HG02763 (cell line): ENCODE data around the gene ZNRD2.
"Not testable (repeated sequence)": the region's sequence is repeated elsewhere in the genome, so short reads cannot be mapped to it uniquely, and the experiment has no call there.

Source experiments
- ATAC-seq: cut with Tn5 transposase; IDR thresholded peaks from one replicate; pipeline ENCODE4 v1.9.1; 2021; ENCODE audit warnings: mild to moderate bottlenecking, moderate library complexity; ENCODE audit not compliant: unreplicated experiment

ZNRD2 gene

GRCh38 chr11:65555693-65556231 is 14.5 kb upstream of the ZNRD2 start:
- no peak for ATAC-seq

GRCh38 chr11:65556470-65557279 is 13.6 kb upstream of the ZNRD2 start:
- no peak for ATAC-seq

DNA sequence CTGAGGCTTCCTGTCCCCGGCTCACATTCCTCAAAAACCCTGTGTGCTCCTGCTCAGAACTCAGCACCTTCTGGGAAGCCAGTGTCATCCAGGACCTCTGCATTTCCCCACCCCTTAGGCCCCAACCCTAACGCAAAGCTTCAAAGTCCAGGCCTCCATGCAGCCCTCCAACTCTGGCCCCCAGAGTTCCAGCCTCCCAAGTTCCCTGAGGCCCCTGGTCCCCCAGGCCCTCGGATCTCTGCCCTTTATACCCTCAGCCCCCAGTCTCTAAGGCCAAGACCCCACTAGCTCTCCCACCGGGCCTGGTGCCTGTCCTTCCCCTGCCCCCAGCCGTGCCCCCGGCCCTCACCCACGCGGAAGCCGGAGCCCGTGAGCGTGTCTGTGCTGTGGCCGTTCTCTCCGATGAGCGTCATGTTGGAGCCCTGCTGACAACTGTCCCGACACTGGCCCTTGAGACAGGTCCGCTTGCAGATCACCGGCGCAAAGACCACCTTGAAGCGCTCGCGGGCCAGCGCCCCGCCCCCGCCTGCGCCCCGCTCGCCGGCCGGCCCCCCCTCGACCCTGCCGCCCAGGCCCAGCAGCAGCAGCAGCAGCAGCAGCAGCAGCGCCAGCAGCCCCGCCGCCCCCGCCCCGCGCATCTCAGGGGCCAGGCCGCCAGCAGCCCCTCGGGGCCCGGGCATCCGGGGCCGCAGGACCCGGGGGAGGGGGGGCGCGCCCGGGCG is 12.8 kb upstream of the ZNRD2 start:
- no peak for ATAC-seq

DNA sequence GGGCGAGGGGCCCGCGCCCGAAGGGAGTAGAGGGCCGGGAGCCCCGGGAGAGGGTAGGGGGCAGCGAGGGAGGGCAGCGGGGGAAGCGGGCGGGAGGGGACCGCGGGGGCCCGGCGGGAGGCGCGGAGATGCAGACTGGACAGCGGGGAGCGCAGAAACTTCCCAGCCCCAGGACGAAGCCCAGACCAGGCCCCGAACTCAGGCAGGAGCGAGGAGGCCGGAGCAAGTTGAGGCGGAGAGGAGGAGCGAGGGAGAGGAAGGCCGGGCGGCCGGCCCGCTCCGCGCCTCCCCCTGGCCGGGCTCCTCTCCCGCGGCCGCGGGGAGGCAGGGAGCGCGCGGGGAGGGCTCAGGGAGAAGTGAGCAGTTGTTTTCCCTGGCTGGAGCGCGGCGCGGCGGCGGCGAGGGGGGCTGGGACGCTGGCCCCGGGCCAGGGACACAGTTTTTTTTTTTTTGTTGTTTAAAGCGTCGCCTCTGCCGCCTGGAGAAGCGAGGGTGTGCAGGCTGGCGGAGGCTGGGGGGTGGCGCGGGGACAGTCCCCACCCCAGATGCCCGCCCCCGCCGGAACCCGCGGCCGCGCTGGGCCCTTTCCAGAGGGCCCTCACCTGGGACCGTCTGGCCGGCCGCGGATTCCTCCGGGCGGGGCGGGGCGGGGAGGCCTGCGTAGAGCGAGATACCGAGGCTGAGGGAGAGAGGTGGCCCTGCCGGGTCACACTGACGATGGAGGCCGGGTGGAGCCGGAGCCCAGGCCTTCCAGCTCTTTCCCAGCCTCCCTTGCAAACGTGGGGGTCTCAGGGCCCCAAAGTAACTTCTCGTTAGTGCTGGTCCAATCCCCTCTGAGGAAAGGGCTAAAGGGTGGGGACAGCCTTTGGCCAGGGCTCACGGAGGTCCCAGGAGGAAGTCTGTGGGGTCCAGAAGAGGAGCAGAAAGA is 12.0 kb upstream of the ZNRD2 start, which contains the start of gene LTBP3:
LTBP3 (minus strand) TSS at position 358 of the 928 bp plus-strand sequence. CDS start 400 bp downstream, outside the sequence.
- no peak for ATAC-seq

DNA sequence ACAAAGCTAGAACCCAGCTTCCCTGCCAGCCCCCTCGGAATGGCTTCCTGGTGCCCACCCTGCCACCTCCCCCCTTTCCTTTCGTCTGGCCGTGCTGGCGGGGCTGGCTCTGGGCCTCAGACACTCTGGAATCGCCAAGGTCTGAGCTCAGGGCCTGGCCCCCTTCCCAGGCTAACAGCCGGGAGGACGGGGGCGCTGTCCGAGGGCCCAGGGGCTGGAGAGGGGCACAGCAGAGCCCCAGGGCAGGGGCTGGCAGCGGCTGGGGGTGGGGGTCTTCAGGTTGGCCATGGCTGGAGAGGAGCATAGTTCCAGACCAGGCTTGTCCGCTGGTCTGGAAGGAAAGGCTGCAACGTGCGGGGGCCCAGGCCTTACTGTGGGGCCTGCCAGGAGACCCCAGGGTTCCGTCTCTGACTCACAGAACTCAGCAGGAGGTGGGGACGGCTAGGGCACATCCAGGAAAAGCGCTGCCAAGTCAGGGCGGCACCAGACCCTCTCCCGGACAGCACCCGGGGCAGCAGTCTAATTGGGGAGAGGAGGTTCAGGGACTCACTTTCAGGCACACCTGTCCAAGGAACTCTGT is 11.3 kb upstream of the ZNRD2 start:
- ATAC-seq, result no peak

DNA sequence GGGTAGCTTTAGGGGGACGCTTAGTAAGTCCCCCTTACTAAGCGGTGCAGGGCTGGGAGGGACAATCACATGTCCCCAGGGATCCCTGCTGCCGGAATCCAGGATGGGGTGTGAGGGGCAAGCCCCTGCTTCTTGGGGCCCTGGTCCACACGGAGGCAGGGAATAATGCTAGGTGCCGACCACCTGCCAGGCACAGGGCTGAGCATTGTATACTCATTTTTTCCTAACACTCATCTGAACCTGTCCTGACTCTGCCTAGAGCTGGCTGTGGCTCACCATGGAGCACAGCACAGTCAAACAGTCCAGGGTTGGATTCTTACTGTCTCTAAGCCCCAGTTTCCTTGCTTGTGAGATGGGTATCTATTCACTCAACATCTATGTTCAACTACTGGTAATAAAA is 10.7 kb upstream of the ZNRD2 start:
- ATAC-seq, result no peak

DNA sequence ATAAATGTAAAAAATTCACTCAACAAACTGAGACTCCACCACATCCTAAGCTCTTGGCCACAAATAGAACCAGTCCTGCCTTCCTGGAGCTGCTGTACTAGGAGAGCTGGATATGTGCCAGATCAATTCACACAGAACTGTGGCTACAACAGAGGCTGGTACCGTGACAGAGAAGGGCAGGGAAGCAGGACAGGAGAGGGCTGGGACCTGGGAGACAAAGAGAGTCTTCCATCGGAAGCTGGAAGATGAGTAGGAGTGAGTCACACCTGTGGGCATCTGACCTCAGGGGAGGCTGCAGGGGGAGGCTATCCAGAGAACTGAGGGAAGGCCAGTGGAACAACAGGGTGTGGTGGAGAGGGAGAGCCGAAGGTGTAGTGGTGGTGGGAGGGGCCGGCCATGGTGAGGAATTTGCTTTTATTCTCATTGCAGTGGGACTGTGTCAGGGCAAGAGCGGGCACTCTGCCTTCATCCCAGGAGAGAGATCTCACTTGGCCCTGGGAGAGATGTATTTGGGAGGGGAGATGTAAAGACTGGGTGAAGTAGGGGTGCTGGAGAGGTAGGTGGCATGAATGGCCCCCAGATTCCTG is 10.2 kb upstream of the ZNRD2 start:
- ATAC-seq, result no peak

DNA sequence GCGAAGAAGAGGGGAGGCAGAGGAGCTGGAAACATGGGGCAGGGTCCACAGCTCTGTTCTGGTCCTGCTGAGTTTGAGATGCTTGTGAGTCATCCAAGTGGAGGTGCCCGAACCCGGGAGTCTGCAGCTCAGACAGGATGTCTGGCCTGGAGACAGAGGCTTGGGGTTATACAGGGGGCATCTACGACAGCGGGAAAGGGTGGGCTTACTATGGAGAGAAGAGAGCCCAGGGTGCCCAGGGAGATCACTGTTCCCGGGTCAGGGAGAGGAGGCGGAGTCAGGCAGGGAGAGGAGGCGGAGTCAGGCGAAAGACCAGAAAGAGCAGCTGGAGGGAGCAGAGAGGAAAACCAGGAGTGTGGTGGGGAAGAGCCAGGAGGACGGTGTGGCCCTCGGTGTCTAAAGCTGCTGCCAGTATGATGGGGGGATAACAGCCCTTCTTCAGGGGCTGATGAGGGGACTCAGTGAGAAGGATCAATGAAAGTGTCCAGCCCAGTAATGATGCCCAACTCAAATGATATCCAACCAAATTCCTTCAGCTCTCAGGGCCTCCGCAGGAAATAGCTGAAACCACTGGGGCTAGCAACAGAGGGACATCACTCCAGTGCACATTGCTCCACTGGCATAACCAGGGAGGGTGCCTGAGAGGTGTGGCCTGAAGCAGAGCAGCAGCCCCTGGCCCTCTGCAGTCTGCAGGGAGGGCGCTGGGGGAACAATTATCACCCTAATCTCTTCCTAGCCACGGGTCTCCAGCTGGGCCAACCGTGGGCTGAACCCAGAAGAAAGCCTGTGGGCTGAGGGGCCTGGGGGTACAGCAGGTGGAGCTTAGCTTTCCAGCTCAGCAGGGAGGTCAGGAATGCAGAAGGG is 9.5 kb upstream of the ZNRD2 start:
- ATAC-seq, result no peak

DNA sequence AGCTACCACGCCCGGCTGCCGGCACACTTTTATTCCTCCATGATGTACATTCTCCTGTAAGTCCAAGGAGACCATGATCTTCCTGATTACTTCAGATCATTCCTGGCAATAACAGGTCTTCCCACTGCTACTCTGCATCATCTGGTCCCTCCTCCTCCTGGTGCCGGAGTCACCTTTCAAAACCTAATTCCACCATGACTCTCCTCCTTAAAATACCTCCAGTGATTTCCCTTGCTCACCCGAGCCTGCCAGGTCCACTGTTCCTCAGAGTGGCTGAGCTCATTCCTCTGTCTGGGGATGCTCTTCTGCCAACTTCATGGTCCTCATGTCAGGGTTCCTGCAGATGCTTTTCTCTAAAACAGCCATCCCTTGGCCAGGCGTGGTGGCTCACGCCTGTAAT is 8.3 kb upstream of the ZNRD2 start:
- ATAC-seq, result no peak

DNA sequence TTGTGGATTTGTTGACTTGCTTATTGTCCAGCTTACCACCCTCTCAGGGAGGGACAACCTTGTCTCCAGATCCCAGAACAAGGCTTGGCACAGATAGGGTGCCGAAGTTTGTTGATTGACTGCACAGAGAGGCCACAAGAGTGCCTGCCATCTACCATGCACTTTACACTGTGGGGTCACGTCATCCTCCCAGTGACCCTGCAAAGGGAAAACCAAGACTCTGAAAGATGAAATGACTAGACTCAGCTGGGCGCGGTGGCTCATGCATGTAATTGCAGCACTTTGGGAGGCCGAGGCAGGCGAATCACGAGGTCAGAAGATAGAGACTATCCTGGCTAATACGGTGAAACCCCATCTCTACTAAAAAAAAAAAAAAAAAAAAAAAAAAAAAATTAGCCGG is 7.5 kb upstream of the ZNRD2 start:
- ATAC-seq, result no peak

DNA sequence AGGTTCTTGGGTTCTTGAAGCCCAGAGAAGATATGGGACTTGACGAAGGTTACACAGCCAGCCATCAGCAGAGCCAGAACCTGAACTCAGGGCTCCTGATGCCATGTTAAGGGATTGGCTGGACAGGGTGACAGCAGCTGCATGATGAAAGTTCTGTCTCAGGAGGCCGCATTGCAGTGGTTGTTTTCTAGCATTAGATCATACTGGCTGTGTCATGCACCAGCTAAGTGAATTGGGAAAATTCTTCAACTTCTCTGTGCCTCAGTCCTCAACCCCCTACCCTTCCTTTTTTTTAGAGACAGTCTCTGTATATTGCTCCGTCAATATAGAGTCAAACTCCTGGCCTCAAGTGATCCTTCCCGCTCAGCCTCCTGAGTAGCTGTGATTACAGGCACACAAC is 6.7 kb upstream of the ZNRD2 start:
- ATAC-seq, result no peak

- ATAC-seq, result not testable (repeated sequence)
Measured at GRCh38 chr11:65564879-65565559, 5.3 kb upstream of the ZNRD2 start.

GRCh38 chr11:65565624-65566453 is 4.4 kb upstream of the ZNRD2 start:
- no peak for ATAC-seq

DNA sequence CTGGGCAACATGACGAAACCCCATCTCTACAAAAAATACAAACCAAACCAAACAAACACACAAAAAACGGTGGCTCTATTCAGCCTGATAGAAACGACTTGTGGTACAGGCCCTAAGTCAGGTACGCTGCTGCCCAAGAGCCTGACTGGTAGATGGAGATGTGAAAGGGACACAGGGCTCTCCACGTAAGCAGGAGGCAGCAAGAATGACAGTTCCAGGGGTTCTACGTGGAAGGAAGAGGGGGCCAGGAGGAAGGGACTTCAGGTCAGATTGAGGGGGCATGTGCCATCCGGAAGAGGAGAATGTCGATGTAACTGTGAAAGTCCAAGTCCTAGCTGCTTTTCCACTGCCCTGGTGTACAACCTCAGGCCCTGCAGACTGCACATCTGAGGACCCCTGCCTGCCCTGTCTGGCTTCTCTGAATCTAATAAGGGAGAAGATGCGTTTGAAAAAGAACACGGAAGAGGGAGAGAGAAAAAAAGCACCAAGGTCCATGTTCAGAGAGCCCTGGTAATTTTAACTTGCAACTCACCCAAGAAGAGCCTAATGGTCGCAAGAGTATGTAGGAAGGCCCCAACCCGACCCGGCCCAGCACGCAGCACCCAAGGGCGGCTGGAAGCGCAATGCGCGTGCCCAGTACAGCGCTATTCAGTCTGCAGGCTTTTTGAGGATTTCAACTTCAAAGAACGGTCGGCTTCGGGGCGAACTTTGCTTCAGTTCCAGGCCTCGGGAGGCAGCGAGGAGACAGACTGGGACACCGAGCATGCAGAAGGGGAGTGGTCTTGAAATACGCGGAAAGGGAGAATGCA is 909 bp upstream of the ZNRD2 start:
- no peak for ATAC-seq

- no peak for ATAC-seq
Measured at GRCh38 chr11:65571420-65571819, 1.1 kb downstream of the ZNRD2 start.

GRCh38 chr11:65571940-65572339 is 1.7 kb downstream of the ZNRD2 start:
- no peak for ATAC-seq
